ENCODE results near the gene PTEN.
A peak's percentile ranks its signal among the peaks of the same experiment; 100 is the strongest.

The PTEN gene

DNA sequence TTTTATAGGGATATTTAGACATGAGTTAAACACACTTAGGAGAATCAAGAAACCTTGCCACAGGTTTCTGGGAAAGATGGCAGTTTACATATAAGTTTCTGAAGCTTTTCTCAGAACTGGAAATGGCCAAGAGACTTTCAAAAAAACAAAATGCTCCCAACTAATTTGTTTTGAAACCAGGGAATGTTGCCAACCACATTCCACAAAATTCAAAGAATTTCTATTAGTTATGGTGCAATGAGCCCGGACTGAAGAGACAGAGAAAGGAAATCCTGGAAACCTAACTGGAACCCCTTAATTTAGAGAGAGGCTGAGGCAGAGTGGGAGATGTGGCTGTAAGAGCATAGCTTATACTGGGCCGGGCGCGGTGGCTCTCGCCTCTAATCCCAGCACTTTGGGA, 128.5 kb downstream of the PTEN start:
- H3K27me3 ChIP-seq (replicated peaks; ENCODE audit: control insufficient read depth, insufficient read depth, low read length), result no peaks in the 10 kb centered on the region
- no peak overlapping the region for H3K9ac ChIP-seq (ENCODE audit: low read length)
- H3K4me1 ChIP-seq (ENCODE audit: control insufficient read depth, insufficient read depth, low read length), result peaks cover 13% of the 10 kb centered on the region
- no peaks in the 10 kb centered on the region for H3K36me3 ChIP-seq (ENCODE audit: control insufficient read depth, insufficient read depth, low read length, severe bottlenecking)
- no peak overlapping the region for H3K4me3 ChIP-seq (ENCODE audit: low read length)
- peak; percentile 44 for DNase-seq (ENCODE audit: low read depth)
- H3K9me3 ChIP-seq (ENCODE audit: control insufficient read depth, low read length), result no peaks in the 10 kb centered on the region

DNA sequence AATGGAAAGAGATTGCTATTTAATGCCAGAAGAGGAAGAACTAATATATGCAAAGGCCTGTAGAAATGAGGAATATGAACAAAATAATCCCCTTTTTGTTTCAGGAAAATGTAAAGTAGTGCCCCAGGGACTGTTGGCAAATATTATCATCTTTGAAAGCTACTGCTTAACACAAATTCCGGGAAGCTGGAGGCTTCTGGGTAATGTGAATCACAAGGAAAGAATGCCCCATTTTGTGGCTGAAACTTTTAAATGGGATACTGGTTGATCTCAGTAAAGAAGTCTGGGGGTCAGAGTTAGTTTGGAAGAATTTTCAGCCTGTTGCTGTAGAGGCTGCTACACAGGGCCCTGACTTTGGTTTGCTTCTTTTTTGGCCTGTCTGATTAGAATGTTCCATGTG, 141.0 kb downstream of the PTEN start:
- Histone ChIP-seq H3K4me1 (ENCODE audit: control insufficient read depth, insufficient read depth, low read length) (peaks cover 11% of the 10 kb centered on the region), H3K4me3 (ENCODE audit: low read length) (no peak overlapping the region), H3K27me3 (replicated peaks; ENCODE audit: control insufficient read depth, insufficient read depth, low read length) (no peaks in the 10 kb centered on the region), H3K9me3 (ENCODE audit: control insufficient read depth, low read length) (no peaks in the 10 kb centered on the region), H3K9ac (ENCODE audit: low read length) (peak overlapping the region; percentile 20), H3K36me3 (ENCODE audit: control insufficient read depth, insufficient read depth, low read length, severe bottlenecking) (no peaks in the 10 kb centered on the region)
- DNase-seq (ENCODE audit: low read depth), result peak; percentile 43

DNA sequence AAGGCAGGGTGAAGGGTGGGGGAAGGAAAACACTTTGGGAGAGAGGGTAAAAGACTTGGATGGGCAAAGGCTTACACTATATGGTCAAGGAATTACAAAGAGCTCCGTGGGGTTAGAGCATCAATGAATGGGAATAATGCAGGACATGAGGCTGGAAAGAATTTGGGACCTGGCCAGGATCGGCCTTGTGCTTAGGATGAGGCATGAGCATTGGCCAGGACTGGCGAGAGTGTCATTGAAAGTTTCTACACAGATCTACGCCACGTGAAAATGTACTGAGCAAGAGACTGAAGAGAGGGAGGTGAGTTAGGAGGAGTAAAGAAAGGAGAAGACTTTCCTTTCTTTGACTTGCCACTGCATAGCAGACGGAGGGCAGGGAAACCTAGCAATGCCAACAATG, 142.8 kb downstream of the PTEN start:
- no peak overlapping the region for H3K9ac ChIP-seq (ENCODE audit: low read length)
- H3K27me3 ChIP-seq (replicated peaks; ENCODE audit: control insufficient read depth, insufficient read depth, low read length), result no peaks in the 10 kb centered on the region
- no peak for DNase-seq (ENCODE audit: low read depth)
- no peaks in the 10 kb centered on the region for H3K36me3 ChIP-seq (ENCODE audit: control insufficient read depth, insufficient read depth, low read length, severe bottlenecking)
- no peak overlapping the region for H3K4me3 ChIP-seq (ENCODE audit: low read length)
- peaks cover 11% of the 10 kb centered on the region for H3K4me1 ChIP-seq (ENCODE audit: control insufficient read depth, insufficient read depth, low read length)
- H3K9me3 ChIP-seq (ENCODE audit: control insufficient read depth, low read length), result no peaks in the 10 kb centered on the region

DNA sequence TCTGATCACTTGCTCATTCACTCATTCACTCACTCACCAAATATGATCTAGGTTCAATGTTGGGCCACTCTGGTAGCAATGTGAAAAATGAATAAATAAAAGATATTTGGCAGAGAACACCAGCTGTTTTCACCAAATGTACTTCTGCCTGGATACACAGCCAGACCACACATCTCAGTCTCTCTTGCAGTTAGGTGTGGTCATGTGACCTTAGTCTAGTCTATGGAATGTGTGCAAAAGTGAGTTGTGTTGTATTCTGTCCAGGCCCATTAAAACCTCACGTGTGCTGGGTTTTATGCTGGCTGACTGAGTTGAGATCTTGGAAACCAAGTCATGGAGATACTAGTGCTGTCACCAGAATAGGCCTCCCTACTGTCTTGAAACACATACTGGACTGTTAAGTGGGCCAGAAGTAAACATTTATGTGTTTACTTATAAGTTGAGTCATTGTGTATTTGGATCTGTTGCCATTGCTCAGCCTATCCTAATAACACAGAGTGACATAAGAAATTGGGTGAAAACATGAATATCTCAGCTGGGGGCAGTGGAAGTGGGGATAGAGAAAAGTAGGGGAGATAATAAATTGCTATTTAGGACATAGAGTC, 145.5 kb downstream of the PTEN start:
- Histone ChIP-seq H3K9me3 (ENCODE audit: control insufficient read depth, low read length) (no peaks in the 10 kb centered on the region), H3K27me3 (replicated peaks; ENCODE audit: control insufficient read depth, insufficient read depth, low read length) (no peaks in the 10 kb centered on the region), H3K4me3 (ENCODE audit: low read length) (no peak overlapping the region), H3K4me1 (ENCODE audit: control insufficient read depth, insufficient read depth, low read length) (peaks cover 11% of the 10 kb centered on the region), H3K36me3 (ENCODE audit: control insufficient read depth, insufficient read depth, low read length, severe bottlenecking) (no peaks in the 10 kb centered on the region), H3K9ac (ENCODE audit: low read length) (no peak overlapping the region)
- DNase-seq (ENCODE audit: low read depth), result no peak

DNA sequence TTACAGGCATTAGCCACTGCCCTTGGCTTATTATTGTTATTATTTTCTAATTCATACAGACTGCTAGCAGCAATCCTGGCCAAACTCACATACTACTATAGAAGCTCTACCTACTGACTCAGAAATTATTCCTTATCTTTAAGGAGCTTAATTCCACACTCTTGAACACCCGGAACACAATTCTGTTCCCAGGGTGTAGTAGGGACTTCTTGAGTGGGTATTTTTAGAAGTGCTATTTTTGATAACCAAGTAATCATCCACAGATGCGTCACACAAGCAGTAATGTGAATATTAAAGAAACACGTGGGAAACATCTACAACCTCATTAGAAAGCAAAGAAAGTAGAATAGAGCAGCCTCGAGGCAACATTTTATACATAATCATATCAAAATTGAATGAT, 149.2 kb downstream of the PTEN start:
- no peak for DNase-seq (ENCODE audit: low read depth)
- no peaks in the 10 kb centered on the region for H3K36me3 ChIP-seq (ENCODE audit: control insufficient read depth, insufficient read depth, low read length, severe bottlenecking)
- H3K4me1 ChIP-seq (ENCODE audit: control insufficient read depth, insufficient read depth, low read length), result no peaks in the 10 kb centered on the region
- H3K27me3 ChIP-seq (replicated peaks; ENCODE audit: control insufficient read depth, insufficient read depth, low read length), result no peaks in the 10 kb centered on the region
- H3K9ac ChIP-seq (ENCODE audit: low read length), result no peak overlapping the region
- no peak overlapping the region for H3K4me3 ChIP-seq (ENCODE audit: low read length)
- no peaks in the 10 kb centered on the region for H3K9me3 ChIP-seq (ENCODE audit: control insufficient read depth, low read length)

DNA sequence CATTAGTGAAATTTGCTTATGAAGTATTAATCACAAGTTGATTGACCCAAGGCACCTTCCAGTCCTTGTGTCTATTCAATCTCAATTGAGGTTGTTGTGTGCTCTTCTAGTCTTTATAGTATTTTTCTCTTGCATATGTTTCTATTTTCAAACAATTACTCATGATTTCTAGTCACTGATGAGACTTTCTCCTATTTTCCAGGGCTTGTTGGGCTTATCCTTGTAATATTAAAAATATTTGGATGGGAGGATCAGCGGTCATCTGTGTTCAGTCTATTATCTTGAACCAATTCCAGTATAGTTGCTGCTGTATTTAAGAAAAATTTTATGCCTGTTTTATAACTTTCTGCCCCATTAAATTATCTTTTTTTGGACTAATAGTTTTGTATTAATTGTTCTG, 154.4 kb downstream of the PTEN start:
- H3K36me3 ChIP-seq (ENCODE audit: control insufficient read depth, insufficient read depth, low read length, severe bottlenecking), result no peaks in the 10 kb centered on the region
- no peaks in the 10 kb centered on the region for H3K27me3 ChIP-seq (replicated peaks; ENCODE audit: control insufficient read depth, insufficient read depth, low read length)
- no peak for DNase-seq (ENCODE audit: low read depth)
- H3K9me3 ChIP-seq (ENCODE audit: control insufficient read depth, low read length), result no peaks in the 10 kb centered on the region
- no peak overlapping the region for H3K4me3 ChIP-seq (ENCODE audit: low read length)
- no peaks in the 10 kb centered on the region for H3K4me1 ChIP-seq (ENCODE audit: control insufficient read depth, insufficient read depth, low read length)
- H3K9ac ChIP-seq (ENCODE audit: low read length), result no peak overlapping the region

DNA sequence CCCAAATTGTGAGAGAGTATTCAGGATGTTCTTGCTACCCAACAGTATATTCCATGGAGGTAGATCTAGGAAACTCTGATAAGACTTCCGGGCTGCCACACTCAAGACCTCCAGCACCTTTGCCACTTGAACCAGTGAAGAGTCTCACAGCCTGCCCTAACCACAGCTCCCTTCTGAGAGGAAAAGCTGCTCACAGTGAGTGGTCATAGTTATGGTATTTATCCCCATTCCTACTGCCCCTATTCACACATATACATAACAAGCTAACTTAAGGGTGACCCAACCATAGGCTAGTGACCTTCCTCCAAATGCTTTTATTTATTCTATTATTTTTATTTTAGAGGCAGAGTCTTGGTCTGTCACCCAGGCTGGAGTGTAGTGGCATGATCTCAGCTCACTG, 156.3 kb downstream of the PTEN start:
- H3K4me1 ChIP-seq (ENCODE audit: control insufficient read depth, insufficient read depth, low read length), result no peaks in the 10 kb centered on the region
- H3K4me3 ChIP-seq (ENCODE audit: low read length), result no peak overlapping the region
- H3K36me3 ChIP-seq (ENCODE audit: control insufficient read depth, insufficient read depth, low read length, severe bottlenecking), result no peaks in the 10 kb centered on the region
- H3K27me3 ChIP-seq (replicated peaks; ENCODE audit: control insufficient read depth, insufficient read depth, low read length), result no peaks in the 10 kb centered on the region
- no peak for DNase-seq (ENCODE audit: low read depth)
- H3K9me3 ChIP-seq (ENCODE audit: control insufficient read depth, low read length), result no peaks in the 10 kb centered on the region
- no peak overlapping the region for H3K9ac ChIP-seq (ENCODE audit: low read length)
